Kidney (tissue), 14 donors: Measurements from ENCODE around the gene AKAP1. TPM values are rescaled to one million over a fixed set of nuclear protein-coding genes. Genes with fewer than 3 reads are reported as not detected.
A peak's percentile ranks its signal among the peaks of the same experiment; 100 is the strongest.

Source experiments
- DNase-seq, 5 donors: peaks; one replicate each; pipeline ENCODE4 v3.0.0-alpha.2; 2013 to 2020
- FAIRE-seq: peaks from 2 replicates; lab custom pipeline; 2012; peaks lifted over from hg19 to GRCh38; lab: Jason Lieb, UNC
- H3K27ac ChIP-seq, 2 donors: one replicate each; pipeline ENCODE4 v1.7.0; 2013; ENCODE audit warnings: low read depth in 2 of 2, low read length in 2 of 2, inconsistent platforms in 1 of 2
- H3K27me3 ChIP-seq: one replicate; pipeline ENCODE4 v1.7.1; 2013; ENCODE audit warnings: low read length, inconsistent platforms; ENCODE audit not compliant: control insufficient read depth, insufficient read depth
- H3K36me3 ChIP-seq, 3 donors: one replicate each; pipeline versions ENCODE4 v1.7.0 to v1.7.1; 2013; ENCODE audit warnings: low read length in 3 of 3, control low read depth in 1 of 3, inconsistent platforms in 1 of 3; ENCODE audit not compliant: insufficient read depth in 3 of 3, control insufficient read depth in 2 of 3
- H3K4me1 ChIP-seq, 3 donors: one replicate each; pipeline versions ENCODE4 v1.7.0 to v1.7.1; 2013; ENCODE audit warnings: low read length in 3 of 3, inconsistent platforms in 1 of 3, low read depth in 1 of 3; ENCODE audit not compliant: control insufficient read depth in 2 of 3, insufficient read depth in 2 of 3
- H3K4me3 ChIP-seq, 3 donors: one replicate each; pipeline versions ENCODE4 v1.7.0 to v1.8.1; 2013; ENCODE audit warnings: low read length in 3 of 3, control low read depth in 1 of 3, inconsistent platforms in 1 of 3
- H3K9ac ChIP-seq, 3 donors: one replicate each; pipeline versions ENCODE4 v1.7.0 to v1.7.1; 2013; ENCODE audit warnings: low read length in 3 of 3, control low read depth in 1 of 3, inconsistent platforms in 1 of 3
- H3K9me3 ChIP-seq, 3 donors: one replicate each; pipeline versions ENCODE4 v1.7.0 to v1.7.1; 2013; ENCODE audit warnings: low read length in 3 of 3, control low read depth in 1 of 3, inconsistent platforms in 1 of 3; ENCODE audit not compliant: control insufficient read depth in 2 of 3, insufficient read depth in 1 of 3
- CTCF ChIP-seq: IDR thresholded peaks from 3 replicates; pipeline ENCODE4 v1.5.1; 2012; ENCODE audit warnings: mild to moderate bottlenecking, moderate library complexity, borderline replicate concordance; ENCODE audit not compliant: insufficient read depth; ENCODE audit errors: extremely low read depth
- intact Hi-C: fragments of 100-400 bp; cut with DNase I; formaldehyde crosslinking; loops from one replicate; pipeline ENCODE4 v1.11.1; 2022
- polyA plus RNA-seq: library from polyadenylated mRNA; stranded (reverse); fragments of 350-450 nt; fragmentation: Illumina TruSeq; extraction: RNeasy Lipid Tissue Mini Kit (QIAGEN cat#74804); gene quantifications from one replicate; pipeline ENCODE4 v1.2.3, GENCODE V29; 2014; ENCODE audit warnings: low read depth, low replicate concordance; ENCODE audit not compliant: insufficient read depth
- total RNA-seq: library from RNA; stranded (reverse); fragmentation: NEBNext Ultra II Directional; extraction: Animal tissue kit (Norgen Biotek cat#: 25700); gene quantifications from one replicate; pipeline ENCODE4 v1.2.1, GENCODE V29; 2021
- donor health status: control.
- donor health status: control.
- donor health status: control.
- donor health status: control.
- donor health status: control.
- donor health status: DM: yes; HTN: yes; CAD: no.
- donor health status: Normal renal cell carcinoma (clear cell type).

AKAP1 gene
- total and polyA plus RNA-seq, 2 donors from 2014 or later = 24.6 to 46.8 TPM

- no peak for DNase-seq
- no peak for FAIRE-seq
- no peak overlapping the region for H3K4me3 ChIP-seq
- H3K36me3 ChIP-seq = no peaks in the 10 kb centered on the region
- no peaks in the 10 kb centered on the region for H3K27me3 ChIP-seq
- no peak for TF ChIP-seq CTCF
- H3K27ac ChIP-seq = peak overlapping the region in 1 of 2 donors; percentile 20
- intact Hi-C loops = no loop called here
- H3K9ac ChIP-seq = no peak overlapping the region
- peaks cover 0 to 56% (median 35%) of the 10 kb centered on the region in 3 donors for H3K4me1 ChIP-seq
- H3K9me3 ChIP-seq = no peaks in the 10 kb centered on the region
These were observed 7.7 kb downstream of the AKAP1 start for GRCh38 chr17:57092779-57093178.

- Histone ChIP-seq H3K4me1 (peaks cover 0 to 47% (median 41%) of the 10 kb centered on the region in 3 donors), H3K27ac (peak overlapping the region; percentile 75 to 83), H3K9me3 (no peaks in the 10 kb centered on the region), H3K9ac (no peak overlapping the region), H3K27me3 (no peaks in the 10 kb centered on the region), H3K4me3 (no peak overlapping the region), H3K36me3 (no peaks in the 10 kb centered on the region)
- no peak for FAIRE-seq
- no peak for TF ChIP-seq CTCF
- no peak for DNase-seq
- intact Hi-C loops = no loop called here
These were observed 11.6 kb downstream of the AKAP1 start for GRCh38 chr17:57096472-57097202.

- H3K36me3 ChIP-seq = no peaks in the 10 kb centered on the region
- no peaks in the 10 kb centered on the region for H3K9me3 ChIP-seq
- peaks cover 0 to 36% (median 33%) of the 10 kb centered on the region in 3 donors for H3K4me1 ChIP-seq
- no peak overlapping the region for H3K9ac ChIP-seq
- H3K27me3 ChIP-seq = no peaks in the 10 kb centered on the region
- no peak for FAIRE-seq
- no peak overlapping the region for H3K4me3 ChIP-seq
- peak in 2 of 5 donors; percentile 48 to 49 for DNase-seq
- TF ChIP-seq CTCF = no peak
- H3K27ac ChIP-seq = peak overlapping the region; percentile 58 to 83
- intact Hi-C loops = no loop called here
These were observed 12.9 kb downstream of the AKAP1 start for GRCh38 chr17:57097832-57098421.
